Uterus (tissue), 2 donors: ENCODE results near the gene PYGM.

Source experiments
- POLR2A ChIP-seq, 2 donors: fragments of 450-650 bp; IDR thresholded peaks; one replicate each; pipeline ENCODE4 v1.6.1; 2016; ENCODE audit warnings: antibody characterized with exemption in 2 of 2, mild to moderate bottlenecking in 1 of 2, moderate library complexity in 1 of 2
- TF ChIP-seq, protein P1 (sequence below), 4 experiments: fragments of 200-600 bp in 2 of 4; fragments of 450-650 bp in 2 of 4; sonication (generic) in 2 of 4; IDR thresholded peaks; one replicate each; pipeline ENCODE4 v1.5.1; 2016 to 2019; ENCODE audit warnings: antibody characterized with exemption in 4 of 4, mild to moderate bottlenecking in 2 of 4, moderate library complexity in 1 of 4

DNA sequence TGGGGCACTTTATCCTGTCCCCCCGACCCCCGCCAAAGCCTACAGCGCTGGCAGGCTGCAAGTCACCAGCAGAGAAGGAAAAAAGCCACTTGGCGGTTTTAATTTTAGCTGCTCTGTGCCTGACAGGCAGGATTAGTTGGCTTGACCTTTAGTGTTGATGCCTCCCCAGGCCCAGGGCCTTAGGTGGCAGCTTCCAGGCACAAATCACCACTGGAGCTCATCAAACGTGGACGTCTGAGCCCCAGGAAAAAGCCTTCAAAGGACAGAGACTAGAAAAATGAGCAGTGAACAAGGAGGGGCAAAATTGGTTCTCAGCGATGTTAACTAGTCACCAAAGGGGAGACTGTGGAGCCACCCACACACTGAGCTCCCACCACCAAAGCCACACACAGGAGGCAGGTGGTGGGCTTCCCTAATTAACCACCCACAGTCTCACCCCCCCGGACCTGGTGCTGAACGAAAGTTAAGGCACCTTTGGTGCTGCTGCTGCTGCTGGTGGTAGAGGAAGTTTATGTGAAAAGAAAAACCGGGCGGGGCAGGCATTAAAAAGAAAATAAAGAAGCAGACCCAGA lies 4.4 kb upstream of the PYGM start:
- TF ChIP-seq, protein P1, sequence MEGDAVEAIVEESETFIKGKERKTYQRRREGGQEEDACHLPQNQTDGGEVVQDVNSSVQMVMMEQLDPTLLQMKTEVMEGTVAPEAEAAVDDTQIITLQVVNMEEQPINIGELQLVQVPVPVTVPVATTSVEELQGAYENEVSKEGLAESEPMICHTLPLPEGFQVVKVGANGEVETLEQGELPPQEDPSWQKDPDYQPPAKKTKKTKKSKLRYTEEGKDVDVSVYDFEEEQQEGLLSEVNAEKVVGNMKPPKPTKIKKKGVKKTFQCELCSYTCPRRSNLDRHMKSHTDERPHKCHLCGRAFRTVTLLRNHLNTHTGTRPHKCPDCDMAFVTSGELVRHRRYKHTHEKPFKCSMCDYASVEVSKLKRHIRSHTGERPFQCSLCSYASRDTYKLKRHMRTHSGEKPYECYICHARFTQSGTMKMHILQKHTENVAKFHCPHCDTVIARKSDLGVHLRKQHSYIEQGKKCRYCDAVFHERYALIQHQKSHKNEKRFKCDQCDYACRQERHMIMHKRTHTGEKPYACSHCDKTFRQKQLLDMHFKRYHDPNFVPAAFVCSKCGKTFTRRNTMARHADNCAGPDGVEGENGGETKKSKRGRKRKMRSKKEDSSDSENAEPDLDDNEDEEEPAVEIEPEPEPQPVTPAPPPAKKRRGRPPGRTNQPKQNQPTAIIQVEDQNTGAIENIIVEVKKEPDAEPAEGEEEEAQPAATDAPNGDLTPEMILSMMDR (IDR thresholded peaks at IDR 0.05) = no peak
- no peak for TF ChIP-seq POLR2A (IDR thresholded peaks at IDR 0.05)
